ENCODE data around the gene ETV6. TPM values are rescaled to one million over a fixed set of nuclear protein-coding genes. Genes with fewer than 3 reads are reported as not detected.

ETV6 gene
- total RNA-seq, 1 experiment from 2014 or later, result 1.9 TPM

DNA sequence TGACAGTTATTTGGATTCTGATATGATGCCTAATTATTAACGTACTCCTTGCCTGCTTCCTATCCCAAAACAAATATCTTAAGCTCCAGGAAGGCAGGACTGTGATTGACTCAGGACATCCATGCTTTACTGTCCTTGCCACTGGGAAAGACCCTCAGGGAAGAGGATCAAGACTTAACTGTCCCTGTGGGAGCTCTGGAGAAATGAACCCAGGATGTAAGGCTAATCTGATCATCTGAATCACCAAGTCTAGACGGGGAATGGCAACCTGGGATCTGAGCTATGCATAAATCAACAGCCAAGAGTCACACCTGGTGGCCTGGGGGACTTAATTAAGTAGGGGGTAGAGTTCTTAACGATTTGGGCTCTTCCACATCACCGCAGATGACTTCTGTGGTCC, 268.0 kb downstream of the ETV6 start:
- DNase-seq (ENCODE audit: low spot score), result no peak

DNA sequence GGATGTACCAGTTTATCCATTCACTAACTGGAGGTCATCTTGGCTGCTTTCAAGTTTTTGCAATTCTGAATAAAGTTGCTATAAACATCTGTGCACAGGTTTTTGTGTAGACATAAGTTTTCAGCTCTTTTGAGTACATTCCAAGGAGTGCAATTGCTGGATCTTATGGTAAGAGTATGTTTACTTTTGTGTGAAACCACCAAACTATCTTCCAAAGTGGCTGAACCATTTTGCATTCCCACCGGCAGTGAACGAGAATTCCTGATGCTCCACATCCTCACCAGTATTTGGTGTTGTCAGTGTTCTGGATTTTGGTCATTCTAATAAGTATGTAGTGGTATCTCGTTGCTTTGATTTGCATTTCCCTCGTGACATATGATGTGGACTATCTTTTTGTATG, 270.8 kb downstream of the ETV6 start:
- DNase-seq (ENCODE audit: low spot score), result no peak

DNA sequence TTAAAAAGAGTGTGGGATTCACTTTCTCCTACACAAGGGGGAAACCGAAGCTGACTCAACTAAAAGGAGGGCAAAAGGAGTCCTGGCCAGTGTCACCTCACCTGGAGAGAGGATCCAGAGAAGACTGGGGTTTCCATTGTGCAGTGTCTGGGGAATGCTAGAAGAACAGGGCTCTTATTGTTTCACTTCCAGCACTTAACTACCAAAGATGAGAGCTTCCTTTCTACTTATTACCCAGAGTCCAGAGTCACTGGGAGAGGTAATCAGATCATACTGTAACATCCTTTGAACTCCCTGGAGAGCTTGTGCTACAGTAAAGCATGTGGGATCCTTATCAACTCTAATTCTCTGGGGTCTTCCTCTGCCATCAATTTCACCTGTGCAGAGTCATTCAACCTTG, 272.9 kb downstream of the ETV6 start:
- DNase-seq (ENCODE audit: low spot score), result no peak

DNA sequence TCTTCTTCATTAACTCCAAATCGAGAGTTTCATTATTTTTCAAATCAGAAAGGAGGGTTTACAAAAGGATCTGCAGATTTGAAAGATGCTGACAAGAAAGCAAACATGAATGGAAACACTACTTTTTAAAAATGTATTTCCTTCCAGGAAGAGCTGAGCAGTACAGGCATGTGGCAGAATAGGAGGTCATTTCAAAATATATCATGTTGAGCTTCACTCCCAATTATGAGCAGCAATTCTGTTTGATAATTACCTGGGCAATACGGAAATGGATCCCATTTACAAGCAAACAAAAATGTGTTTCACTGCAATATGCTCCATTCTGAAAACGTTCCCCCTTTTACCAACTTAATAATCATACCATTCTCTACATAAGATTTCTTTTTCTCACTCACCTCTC, 273.6 kb downstream of the ETV6 start:
- DNase-seq (ENCODE audit: low spot score), result no peak

DNA sequence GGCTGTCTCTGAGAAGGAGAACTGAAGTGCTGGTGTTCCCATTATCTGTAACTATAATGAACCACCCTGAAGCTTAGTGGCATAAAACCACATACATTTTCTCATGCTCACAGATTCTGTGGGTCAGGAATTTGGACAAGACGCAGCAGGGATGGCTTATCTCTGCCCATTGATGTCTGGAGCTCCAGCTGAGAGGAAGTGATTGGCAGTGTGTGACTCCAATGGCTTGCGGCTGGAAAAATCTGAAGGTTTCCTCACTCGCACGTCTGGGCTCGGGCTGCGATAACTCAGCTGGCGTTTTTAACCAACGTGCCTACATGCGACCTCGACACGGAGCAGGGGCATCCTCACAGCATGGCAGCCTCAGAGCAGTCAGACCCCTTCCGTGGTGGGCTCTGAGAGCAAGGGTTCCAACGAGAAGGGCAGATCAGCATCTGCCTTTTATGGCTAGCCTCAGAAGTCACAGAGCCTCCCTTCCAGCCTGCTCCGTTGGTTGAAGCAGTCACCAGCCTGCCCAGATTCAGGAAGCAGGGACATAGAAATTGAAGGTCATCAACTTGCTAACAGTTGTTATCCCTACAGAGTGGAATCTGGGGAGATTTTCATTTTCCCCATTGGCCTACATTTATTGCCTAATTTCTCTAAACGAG, 277.9 kb downstream of the ETV6 start:
- DNase-seq (ENCODE audit: low spot score), result no peak

DNA sequence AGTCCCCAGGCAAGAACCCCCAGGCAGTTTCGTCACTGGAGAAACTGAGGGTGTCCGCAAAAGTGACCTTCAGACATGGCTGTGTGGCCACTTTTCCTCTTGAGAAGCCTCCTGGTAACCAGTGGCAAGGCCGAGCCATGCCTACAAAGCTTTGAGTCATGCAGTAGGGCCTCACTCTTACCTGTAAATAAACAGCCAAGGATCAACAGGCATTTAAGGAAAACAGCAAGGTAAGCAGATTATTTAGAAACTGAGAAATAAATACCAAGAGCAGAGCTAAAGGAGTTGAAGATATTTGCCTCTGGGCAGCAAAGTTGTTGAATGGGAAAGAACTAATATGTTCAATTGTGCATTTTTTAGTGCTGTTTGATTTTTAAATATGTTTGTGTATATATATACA, 280.2 kb downstream of the ETV6 start:
- no peak for DNase-seq (ENCODE audit: low spot score)

DNA sequence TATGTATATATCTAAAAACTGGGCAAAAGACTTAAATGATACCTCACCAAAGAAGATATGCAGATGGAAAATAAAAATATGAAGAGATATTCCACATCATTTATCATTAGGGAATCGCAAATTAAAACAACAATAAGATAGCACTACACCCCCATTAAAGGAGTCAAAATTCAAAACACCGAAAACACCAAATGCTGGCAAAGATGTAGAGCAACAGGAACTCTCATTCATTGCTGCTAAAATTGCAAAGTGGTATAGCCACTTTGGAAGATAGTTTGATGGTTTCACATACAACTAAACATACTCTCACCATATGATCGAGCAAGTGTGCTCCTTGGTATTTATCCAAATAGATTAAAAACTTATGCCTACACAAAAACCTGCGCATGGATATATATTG, 289.7 kb downstream of the ETV6 start:
- DNase-seq (ENCODE audit: low spot score), result no peak

DNA sequence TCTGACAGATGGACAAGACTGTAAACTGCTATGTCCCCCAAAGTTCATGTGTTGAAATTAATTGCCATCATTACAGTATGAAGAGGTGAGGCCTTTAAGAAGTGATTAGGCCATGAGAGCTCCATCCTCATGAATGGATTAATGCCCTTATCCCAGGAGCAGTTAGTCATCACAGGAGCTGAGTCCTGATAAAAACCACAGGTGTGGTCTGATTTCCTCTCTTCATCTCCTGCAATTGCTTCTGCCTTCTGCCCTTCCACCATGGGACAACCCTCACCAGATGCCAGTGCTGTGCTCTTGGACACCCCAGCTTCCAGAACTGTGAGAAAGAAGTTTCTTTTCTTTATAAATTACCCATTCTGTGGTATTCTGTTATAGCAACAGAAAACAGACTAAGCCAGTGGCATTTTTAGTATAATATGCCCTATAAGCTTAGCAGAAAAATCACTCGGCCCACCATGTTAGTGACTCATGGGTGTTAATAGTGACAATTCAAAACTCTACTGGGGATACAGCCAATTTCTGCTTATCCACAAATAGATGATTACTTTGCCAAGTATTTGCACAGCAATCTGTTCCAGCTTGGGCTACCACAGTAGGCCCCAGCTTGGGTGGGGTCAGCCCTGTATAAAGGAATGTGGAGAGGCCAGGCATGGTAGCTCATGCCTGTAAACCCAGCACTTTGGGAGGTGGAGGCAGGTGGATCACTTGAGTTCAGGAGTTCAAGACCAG, 292.3 kb downstream of the ETV6 start:
- DNase-seq (ENCODE audit: low spot score), result peak; percentile 68

DNA sequence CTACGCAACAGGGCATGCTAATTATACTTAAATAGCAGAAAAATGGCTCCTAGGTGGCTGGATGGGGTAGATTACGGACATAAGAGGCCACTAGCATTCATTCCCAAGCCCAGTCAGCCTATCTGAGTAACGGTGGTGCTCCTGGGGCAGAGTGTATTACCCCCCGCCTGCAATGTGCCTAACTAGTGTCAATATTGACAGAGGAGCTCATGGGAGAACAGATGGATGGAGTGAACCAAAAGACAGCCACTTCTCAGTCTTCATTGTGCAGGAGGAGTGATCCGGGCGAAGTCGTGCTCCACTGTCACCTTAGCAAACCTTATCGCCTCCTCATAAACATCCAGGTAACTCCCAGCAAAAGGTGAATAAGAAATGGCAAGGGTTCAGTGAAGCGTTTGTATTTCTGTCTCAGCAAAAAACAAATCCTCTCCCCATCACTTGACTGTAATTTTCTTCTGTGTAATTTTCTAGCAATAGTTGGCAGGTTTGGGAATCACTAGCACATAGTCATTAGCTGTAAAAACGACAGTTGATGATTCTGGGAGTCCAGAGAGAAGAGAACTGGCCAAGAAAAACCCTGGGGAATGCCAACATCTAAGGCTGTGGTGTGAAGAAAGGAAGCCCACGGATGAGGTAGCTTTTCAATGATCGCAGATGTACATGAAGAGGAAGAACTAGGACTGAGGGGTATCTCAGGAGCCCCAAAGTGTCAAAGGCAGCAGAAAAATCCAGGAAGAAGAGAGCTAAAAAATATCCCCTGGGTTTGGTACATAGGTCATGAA, 294.6 kb downstream of the ETV6 start:
- DNase-seq (ENCODE audit: low spot score), result no peak

All from A172 (cell line).